ENCODE measurements around the gene RBM34. TPM values are rescaled to one million over a fixed set of nuclear protein-coding genes. Genes with fewer than 3 reads are reported as not detected.

The RBM34 gene
- polyA plus RNA-seq, 3 donors, result 20.5 to 25.7 (median 22.5) TPM

- intact Hi-C loops (cut with micrococcal nuclease), result loop anchor here in 1 of 2 donors (10.0 kb wide), 1 partner anchor 202 kb away; the partner anchor contains the start of genes ARID4B and GGPS1
- H3K27me3 Mint-ChIP-seq (ENCODE audit: low read depth in 3 of 3), result peaks cover 0 to 1% (median 0%) of the 10 kb centered on the region in 3 donors
- no peaks in the 10 kb centered on the region for H3K9me3 ChIP-seq (replicated peaks in 1 of 2; ENCODE audit: control insufficient read depth in 1 of 2, insufficient read depth in 1 of 2, low read length in 2 of 2)
- H3K36me3 ChIP-seq (replicated peaks in 1 of 2; ENCODE audit: control insufficient read depth in 1 of 2, insufficient read depth in 2 of 2, low read length in 2 of 2), result peaks cover 39 to 72% of the 10 kb centered on the region in 2 donors
- WGBS (ENCODE audit: insufficient coverage), result no CpG with 5 or more reads among the region's 1 CpG
- peaks cover 55 to 79% of the 10 kb centered on the region in 2 donors for H3K36me3 Mint-ChIP-seq
- H3K4me2 ChIP-seq (replicated peaks; ENCODE audit: extremely low read depth, low read length, poor library complexity, severe bottlenecking), result no peak overlapping the region
- H3K9me3 Mint-ChIP-seq, result no peaks in the 10 kb centered on the region
- TF ChIP-seq CTCF (IDR thresholded peaks at IDR 0.05), result no peak
- H4K20me1 ChIP-seq (ENCODE audit: insufficient read depth, low read length), result peaks cover 84% of the 10 kb centered on the region
- H3K4me3 Mint-ChIP-seq, result no peak overlapping the region
- no peak overlapping the region for H3K4me3 ChIP-seq (replicated peaks in 1 of 3; ENCODE audit: low read depth in 2 of 3, low read length in 3 of 3)
- DNase-seq, result no peak
- H3K27me3 ChIP-seq (ENCODE audit: control insufficient read depth in 2 of 2, insufficient read depth in 2 of 2, low read length in 2 of 2), result no peaks in the 10 kb centered on the region
- H3K27ac ChIP-seq (ENCODE audit: low read depth in 1 of 2, low read length in 2 of 2), result peak overlapping the region in 1 of 2 donors; percentile 51
- H3K4me1 Mint-ChIP-seq, result peaks cover 23% of the 10 kb centered on the region
- H3K9ac ChIP-seq (ENCODE audit: insufficient read depth, low read length, poor library complexity, severe bottlenecking), result no peak overlapping the region
- no peak overlapping the region for H2AFZ ChIP-seq (ENCODE audit: insufficient read depth, low read depth, low read length, poor library complexity, severe bottlenecking)
- H3K27ac Mint-ChIP-seq, result peak overlapping the region in 1 of 7 donors; percentile 16
- peaks cover 6 to 9% of the 10 kb centered on the region in 2 donors for H3K4me1 ChIP-seq (ENCODE audit: control insufficient read depth in 1 of 2, insufficient read depth in 2 of 2, low read length in 2 of 2)
- peaks cover 87% of the 10 kb centered on the region for H3K79me2 ChIP-seq (ENCODE audit: insufficient read depth, low read length)
Observed at GRCh38 chr1:235122348-235122747, 38.7 kb downstream of the RBM34 start.

- Histone ChIP-seq H3K4me3 (replicated peaks in 1 of 3; ENCODE audit: low read depth in 2 of 3, low read length in 3 of 3) (no peak overlapping the region), H3K9me3 (replicated peaks in 1 of 2; ENCODE audit: control insufficient read depth in 1 of 2, insufficient read depth in 1 of 2, low read length in 2 of 2) (no peaks in the 10 kb centered on the region), H3K27me3 (ENCODE audit: control insufficient read depth in 2 of 2, insufficient read depth in 2 of 2, low read length in 2 of 2) (no peaks in the 10 kb centered on the region), H3K27ac (ENCODE audit: low read depth in 1 of 2, low read length in 2 of 2) (no peak overlapping the region), H4K20me1 (ENCODE audit: insufficient read depth, low read length) (peaks cover 45% of the 10 kb centered on the region), H3K36me3 (replicated peaks in 1 of 2; ENCODE audit: control insufficient read depth in 1 of 2, insufficient read depth in 2 of 2, low read length in 2 of 2) (peaks cover 73 to 97% of the 10 kb centered on the region in 2 donors), H3K79me2 (ENCODE audit: insufficient read depth, low read length) (peaks cover 24% of the 10 kb centered on the region), H2AFZ (ENCODE audit: insufficient read depth, low read depth, low read length, poor library complexity, severe bottlenecking) (no peak overlapping the region), H3K9ac (ENCODE audit: insufficient read depth, low read length, poor library complexity, severe bottlenecking) (no peak overlapping the region), H3K4me1 (ENCODE audit: control insufficient read depth in 1 of 2, insufficient read depth in 2 of 2, low read length in 2 of 2) (no peaks in the 10 kb centered on the region), H3K4me2 (replicated peaks; ENCODE audit: extremely low read depth, low read length, poor library complexity, severe bottlenecking) (no peak overlapping the region)
- Mint-ChIP-seq H3K9me3 (no peaks in the 10 kb centered on the region), H3K27me3 (ENCODE audit: low read depth in 3 of 3) (no peaks in the 10 kb centered on the region), H3K27ac (peak overlapping the region in 1 of 7 donors; percentile 55), H3K4me1 (no peaks in the 10 kb centered on the region), H3K36me3 (peaks cover 79 to 96% of the 10 kb centered on the region in 2 donors), H3K4me3 (no peak overlapping the region)
- WGBS (ENCODE audit: insufficient coverage), result 93% methylated on average over 3 of the region's 7 CpGs
- intact Hi-C loops (cut with micrococcal nuclease), result no loop called here
- no peak for DNase-seq
- TF ChIP-seq CTCF (IDR thresholded peaks at IDR 0.05), result no peak
Observed at GRCh38 chr1:235113183-235113917, 47.7 kb downstream of the RBM34 start.
